HG03469 (cell line): ENCODE measurements around the gene FGD4.

ENCODE experiments used
- ATAC-seq: cut with Tn5 transposase; IDR thresholded peaks from one replicate; pipeline ENCODE4 v1.9.1; 2021; ENCODE audit warnings: mild to moderate bottlenecking, moderate library complexity, moderate number of reproducible peaks; ENCODE audit not compliant: unreplicated experiment

Gene FGD4

DNA sequence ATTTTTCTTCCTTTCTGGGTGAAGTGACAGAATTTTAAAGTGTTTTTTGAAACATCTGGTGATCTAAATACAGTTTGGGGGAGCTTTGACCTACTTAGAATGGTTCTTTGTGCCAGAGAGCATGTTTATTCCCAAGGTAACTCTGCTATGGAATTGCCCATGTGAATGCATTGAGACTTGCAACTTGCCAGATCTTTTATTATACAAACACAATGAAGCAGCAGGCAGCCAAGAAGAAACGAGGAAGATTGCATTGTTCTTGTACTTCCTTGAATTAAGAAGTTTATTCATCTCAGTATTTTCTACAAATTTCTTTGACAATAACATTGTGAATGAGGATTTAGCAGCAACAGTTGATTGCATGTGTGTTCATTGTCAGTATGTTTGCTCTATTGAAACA is 55.5 kb downstream of the FGD4 start:
- ATAC-seq, result no peak

DNA sequence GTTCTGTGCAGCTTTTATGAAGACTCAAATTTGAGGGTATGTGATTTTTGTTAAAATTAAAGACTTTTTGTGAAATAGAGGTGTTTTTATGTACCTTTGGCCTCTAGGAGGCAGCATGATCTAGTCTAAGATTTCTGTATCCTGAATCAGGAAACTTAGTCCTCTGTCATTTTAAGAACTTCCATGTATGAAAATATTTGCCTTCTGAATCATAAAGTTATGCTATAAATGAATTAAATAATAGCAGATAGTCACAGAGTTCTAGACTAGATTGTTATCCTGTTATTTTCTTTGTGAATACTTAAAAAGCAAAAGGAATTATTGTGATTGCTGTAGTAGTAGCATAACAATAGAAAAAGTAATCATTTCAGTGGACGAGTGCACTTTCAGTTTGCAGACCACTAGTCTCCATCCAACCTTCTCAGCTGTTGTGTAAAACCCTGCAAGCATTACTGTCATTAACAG is 56.3 kb downstream of the FGD4 start:
- no peak for ATAC-seq

DNA sequence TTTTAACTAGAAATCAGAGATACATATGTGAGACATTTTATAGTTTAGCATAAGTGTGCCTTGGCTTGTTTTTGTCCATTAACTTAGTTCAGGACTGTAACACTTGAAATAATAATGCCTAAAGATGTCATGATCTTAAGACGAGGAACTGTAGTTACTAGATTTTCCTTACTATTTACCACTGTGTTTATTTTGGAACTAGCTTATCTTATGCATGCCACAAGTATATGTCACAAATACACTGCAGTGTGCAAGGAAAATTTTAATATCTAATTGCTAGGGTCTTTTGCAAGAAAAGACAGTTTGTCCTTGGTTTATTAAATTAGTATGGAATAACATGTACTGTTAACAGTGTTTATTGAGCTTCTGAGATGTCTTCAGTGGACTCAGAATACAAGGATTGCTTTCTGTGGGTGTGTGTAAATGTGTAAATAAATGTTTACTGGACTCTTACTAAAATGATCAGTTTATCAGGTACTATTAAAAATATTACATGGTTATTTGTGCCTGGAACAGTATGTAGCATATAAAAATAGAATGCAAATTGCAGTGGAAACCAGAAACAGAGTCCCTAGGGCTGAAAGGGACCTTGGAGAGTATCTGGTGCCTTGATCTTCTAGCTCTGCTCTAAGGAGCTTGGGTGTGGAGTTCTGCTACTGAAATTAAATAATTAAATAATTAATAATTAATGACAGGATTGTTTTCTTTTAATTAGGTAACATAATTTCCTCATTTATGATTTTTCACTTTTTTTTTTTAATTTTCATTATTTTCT is 58.1 kb downstream of the FGD4 start:
- ATAC-seq, result no peak

DNA sequence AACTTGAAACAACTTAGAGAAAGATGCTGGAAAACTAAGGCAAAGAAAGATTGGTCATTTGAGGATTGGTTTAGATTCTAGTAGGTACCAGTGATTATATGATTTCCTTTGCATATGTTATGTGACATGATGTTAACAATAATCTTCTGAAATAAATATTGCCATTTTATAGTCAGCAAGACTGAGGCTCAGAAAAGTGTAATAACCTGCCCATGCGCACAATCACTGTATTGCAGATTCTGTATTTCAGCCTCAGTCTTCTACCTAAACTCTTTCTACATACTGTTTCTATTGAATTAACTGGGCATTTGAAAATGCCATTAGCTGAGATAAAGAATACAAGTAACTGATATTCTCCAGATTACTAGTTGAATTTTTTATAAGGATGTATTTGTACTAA is 61.3 kb downstream of the FGD4 start:
- no peak for ATAC-seq

DNA sequence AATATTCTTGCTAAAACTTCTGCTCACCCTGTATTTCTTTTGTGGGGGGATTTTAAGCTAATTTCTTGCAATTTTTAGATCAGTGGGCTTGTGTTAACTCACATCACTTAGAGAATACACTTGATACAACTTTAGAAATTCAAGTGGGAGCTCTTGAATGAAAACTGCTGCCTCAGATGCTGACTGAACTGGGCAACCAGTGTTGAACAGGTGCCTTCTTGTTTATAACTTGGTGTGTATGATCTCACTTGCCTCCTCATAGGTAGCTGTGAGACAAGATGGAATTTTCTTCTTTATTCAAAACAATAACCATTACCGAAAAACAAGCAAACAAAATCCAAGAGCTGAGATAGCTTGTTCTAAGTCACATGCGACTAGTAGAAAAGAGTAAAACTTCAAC is 63.5 kb downstream of the FGD4 start:
- no peak for ATAC-seq

DNA sequence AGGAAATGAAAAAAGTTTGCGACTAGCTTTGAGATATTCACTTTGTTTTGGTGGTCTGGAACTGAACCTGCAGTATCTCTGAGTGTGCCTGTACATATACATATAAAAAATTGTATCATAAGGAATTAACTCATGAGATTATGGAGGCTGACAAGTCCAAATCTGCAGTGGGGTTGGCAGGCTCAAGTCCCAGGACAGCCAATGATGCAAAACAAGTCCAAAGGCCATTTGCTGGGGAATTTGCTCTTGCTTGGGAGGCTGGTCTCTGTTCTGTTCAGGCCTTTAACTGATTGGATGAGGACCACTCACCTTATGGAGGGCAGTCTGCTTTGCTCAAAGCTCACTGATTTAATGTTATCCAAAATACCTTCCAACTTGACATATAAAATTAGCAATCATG is 66.8 kb downstream of the FGD4 start:
- no peak for ATAC-seq

DNA sequence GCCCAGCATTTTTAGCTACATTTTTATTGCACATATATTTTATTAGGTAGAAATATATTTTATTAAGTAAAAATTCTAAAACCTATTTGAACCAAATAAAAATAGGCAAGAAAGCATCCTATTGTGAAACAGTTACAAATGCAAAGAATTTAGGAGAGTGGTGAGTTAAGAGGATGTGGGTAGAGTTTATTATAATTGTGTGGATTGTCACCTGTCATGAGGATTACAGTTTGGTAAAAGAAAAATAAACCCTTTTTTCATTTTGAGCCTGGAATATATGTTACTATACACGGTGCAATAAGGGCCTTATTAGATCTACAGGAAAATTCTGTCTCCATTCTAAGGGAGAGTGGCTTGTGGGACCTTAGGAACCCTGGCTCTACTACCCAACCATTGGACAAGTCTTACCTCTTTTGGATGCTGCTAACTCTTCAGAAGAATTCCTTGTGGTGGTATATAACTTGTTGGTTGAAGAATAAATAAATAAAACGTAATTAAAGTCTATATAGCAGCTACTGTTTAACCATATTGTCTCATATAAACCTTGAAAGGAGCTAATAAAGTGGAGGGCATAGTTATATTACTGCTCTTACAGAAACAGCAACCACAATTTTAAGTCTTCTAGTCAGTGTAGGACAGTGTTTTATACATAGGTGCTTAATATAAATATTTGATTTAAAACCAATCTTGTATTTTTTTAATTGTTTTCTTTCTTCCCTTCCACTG is 67.8 kb downstream of the FGD4 start:
- ATAC-seq, result no peak

DNA sequence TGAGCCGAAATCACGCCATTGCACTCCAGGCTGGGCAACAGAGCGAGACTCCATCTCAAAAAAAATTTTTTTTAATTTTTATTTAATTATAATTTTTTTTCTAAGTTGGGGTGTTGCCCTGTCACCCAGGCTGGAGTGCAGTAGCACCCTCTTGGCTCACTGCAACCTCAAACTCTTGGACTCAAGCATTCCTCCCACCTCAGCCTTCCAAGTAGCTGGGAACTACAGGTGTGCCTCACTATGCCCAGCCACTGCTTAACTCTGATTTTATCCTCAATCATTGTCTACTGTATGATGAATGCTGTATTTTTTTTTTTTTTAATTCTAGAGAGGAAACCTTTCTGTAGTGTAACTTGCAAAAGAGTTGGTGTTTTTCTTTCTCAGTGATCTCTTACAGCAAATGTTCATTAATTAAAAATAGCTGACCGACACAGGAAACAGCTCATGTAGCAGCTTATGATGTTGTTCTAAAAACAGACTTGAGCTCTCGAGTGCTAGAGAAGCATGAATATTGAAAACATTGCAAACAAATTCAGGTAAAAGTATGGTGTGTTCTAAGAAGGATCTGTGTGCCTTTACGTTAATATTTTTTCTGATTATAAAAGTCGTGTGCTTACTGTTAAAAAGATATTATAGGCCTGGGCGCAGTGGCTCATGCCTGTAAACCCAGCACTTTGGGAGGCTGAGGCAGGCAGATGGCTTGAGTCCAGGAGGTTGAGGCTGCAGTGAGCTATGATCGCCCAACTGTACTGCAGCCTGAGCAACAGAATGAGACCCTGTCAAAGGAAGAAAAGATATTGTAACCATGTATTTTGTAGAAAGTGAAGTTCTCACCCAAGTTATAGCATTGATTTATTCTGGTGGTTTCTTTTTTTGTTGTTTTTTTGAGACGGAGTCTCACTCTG is 68.9 kb downstream of the FGD4 start:
- no peak for ATAC-seq

DNA sequence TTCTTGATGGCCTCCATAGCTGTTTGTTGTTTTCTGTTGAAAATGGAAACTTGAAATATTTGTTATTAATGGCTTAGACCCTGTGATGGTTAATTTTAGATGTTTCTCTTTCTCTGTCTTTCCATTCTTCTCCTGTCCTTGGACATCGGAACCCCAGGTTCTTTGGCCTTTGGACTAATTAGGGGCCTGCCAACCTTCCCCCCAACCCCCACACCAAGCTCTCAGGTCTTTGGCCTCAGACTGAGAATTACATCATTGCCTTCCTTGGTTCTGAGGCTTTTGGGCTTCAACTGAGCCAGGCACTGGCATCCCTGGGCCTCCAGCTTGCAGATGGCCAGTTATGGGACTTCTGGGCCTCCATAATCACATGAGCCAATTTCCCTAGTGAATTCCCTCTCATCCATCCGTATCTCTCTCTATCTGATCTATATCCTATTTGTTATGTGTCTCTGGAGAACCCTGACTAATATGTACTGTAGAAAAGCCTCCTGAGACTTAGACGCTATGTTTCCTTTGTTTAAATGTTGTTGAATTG is 71.6 kb downstream of the FGD4 start:
- ATAC-seq, result no peak

DNA sequence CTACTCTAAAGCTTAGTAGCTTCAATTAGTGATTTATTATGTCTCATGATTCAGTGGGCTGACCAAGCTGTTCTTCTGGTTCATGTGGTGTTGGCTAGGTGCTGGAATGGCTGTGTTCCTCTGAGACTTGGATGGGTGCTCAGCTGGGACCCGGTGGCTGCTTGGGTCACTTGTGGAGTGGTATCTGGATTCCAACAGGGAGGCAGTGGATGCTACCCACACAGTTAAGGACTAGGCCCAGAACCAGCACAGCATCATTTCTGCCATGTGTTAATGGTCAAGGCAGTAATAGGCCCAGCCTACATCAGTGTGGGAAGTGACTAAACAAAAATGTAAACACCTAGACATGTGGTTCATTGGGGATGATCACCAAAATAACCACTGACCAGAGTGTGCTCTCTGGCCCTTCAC is 72.2 kb downstream of the FGD4 start:
- ATAC-seq, result no peak

DNA sequence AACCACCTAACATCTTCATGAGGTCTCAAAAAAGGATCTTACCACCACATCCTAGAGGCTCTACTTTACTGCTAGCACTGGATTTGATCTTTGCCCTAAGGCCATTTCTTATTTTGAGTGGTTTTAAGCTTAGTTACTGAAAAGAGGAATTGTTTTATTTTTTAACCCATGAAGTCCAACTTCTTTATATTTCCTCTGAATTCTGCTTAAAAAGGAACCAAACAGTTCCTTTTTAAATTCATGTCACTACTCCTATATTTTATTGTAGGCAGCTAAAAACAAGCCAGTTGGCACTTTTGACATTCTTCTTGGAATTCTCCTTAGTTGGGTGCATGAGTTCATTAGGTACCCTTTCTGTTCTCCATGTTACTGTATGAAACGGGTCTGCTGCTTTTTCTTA is 76.4 kb downstream of the FGD4 start:
- no peak for ATAC-seq

DNA sequence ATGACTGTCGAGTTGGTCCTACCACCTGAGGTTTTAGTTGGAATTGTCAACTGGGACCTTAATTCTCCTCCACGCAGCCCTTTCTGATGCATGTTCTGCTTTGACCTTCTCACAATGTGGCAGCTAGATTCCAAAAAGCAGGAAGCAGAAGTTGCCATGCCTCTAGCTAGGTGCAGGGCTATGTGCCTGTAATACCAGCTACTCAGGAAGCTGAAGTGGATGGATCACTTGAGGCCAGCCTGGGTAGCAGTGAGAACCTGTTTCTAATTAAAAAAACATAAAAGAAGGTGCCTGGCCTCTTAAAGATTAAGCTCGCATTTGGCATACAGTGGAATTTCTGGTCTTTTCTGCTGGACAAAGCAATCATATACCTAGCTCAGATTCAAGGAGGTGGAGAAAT is 77.1 kb downstream of the FGD4 start:
- no peak for ATAC-seq

DNA sequence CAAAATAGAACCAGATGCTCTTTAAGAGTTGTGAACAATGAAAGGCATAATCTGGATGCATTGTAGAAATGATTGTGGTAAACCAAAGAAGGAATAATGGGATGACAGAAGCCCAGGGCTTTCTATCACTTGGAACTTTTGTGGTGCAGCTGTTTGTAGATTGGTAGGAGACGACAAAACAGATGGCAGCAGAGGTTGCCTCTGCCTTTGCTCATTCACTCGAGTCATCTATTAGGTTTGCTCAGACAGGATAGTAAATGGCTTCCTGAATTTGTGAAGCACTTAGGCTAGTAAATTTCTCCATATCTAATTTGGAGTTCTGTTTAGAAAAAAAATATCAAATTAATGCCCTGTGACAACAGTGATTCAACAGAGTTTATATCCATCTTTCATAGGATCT is 78.4 kb downstream of the FGD4 start:
- no peak for ATAC-seq

DNA sequence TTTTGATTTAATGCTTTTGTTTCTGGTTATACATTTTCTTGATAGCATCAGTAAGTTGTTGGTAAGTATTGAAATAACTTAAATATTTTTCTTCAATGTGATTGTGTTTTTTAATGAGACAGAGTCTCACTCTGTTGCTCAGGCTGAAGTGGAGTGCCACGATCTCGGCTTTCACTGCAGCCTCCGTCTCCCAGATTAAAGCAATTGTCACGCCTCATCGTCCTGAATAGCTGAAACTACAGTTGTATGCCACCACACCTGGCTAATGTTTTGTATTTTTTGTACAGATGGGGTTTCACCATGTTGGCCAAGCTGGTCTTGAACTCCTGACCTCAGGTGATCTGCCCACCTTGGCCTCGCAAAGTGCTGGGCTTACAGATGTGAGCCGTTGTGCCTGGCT is 78.8 kb downstream of the FGD4 start:
- ATAC-seq, result no peak

DNA sequence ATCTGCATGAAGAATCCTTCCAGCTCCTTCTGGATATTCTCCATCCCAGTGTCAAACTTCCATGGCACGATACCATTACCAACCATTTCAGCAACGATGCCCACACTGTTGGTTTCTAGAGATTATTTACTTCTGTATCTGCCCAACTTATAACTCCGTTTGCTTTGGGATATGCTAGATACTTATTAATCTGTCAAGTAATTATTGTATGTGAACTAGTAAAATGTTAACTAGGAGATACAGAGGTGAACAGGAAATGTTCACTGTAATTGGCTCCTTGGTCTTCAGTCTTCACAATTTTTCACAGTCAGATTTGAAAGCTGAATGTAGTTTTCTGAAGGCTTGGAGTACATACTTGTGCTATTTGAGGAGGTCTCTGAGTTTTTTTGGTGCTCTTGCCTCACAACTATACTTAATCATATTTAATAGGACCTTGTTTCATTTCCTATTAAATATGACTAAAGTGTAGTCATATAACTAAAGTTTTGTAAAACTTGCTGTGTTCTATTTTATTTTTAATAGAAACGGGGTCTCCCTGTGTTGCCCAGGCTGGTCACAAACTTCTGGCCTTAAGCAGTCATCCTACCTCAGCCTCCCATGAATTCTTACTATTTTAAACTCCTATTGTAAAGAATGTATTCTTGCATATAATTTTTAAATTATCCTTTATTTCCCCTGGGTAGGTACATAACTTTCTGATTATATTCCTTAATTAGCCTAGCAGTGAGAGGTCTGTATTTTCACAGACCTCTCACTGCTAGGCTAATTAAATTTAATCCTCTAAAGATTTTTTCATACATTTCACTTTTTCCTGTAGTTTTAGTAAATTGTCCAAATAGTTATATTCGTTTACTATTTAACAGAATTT is 79.7 kb downstream of the FGD4 start:
- no peak for ATAC-seq

DNA sequence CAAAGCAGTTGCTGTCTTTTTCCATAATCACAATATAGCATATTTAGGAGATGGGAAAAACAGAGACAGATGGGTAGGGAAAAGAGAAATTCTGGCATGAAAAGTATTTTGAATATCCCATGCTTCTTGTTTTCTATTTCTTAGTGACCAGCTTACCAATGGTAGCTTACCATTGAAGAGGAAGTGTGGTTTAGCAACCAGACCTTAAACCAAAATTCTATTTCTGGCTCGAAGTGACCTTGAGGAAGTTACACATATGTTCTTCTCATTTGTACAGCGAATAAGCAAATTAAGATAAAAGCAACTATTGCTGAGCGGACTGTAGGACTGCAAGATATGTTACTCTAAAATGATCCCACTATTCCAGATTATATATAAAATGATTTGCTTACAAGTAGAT is 82.9 kb downstream of the FGD4 start:
- peak; percentile 51 for ATAC-seq

DNA sequence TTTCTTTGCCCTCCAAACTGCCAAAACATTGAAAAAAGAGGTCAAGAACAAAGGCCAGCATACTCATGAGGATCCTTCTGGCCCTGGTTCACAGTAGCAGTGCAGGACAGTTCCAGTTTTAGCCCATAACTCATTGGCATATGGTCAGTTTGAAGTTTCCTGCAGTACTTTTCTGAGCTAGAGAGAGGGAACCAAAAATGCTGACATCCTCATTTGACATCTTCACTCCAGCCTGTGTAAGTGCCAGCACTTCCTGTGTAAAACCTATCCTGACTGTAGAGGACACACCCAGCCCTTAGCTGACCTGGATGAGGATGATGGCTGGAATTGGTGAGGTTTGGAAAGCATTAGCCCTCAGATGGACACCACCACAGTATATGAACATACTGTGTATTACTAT is 84.1 kb downstream of the FGD4 start:
- no peak for ATAC-seq

DNA sequence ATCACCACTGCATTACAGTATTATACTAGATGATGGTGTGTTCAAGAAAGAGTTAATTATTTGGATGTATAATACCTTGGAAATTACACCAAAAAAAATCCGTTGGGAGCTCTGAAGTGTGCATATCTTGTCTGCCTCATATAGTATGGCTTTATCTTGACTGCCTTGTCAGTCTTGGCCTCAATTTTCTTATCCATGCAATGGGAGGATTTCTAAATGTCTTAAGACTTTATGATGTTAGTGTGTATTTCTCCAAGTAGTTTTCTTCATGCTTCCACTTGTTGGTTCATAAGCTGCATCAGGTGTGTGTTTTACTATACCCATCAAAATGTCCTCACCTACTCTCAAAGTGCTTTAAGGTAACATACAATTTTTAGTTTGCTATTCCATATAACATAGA is 84.6 kb downstream of the FGD4 start:
- ATAC-seq, result no peak

DNA sequence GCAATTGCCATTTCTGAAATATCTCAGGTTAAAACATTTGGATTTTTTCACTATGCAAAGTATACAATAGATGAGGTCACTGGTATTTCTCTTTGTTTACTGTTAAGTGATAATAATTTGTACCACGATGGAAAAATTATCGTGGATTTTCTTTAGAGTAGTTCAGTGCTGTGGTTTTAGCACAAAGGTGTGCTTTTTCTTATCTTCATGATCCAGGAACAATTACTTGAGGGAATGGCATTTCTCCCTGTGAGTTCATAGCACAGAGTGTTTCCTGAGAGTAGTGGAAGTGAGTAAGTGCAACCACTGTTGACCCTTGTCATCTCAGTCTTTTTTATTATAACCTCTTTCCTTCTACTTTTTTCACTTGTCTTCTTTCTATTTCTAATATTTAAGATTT is 86.8 kb downstream of the FGD4 start:
- no peak for ATAC-seq

DNA sequence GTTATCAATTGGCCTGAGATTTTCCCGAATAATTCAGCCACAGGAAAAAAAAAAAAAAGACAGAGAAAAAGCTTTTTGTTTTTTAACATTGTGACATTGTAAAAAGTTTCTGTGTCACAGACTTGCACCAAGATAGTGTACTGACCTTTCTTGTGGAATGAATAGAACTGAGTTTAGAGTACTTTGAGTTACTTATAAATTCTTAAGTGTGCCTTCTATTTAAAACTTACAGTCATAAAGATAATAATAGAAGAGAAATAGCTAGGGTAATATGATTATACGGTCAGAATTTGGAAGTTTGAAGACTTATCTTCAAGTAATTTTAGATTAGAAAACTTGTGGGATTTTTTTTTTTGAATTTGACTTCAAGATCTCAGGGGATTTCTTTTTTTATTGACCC is 88.8 kb downstream of the FGD4 start:
- ATAC-seq, result no peak
